Endometrium (tissue), 2 donors: ENCODE results near the gene PALLD.
A peak's percentile ranks its signal among the peaks of the same experiment; 100 is the strongest.
"Not testable (repeated sequence)": the region's sequence is repeated elsewhere in the genome, so short reads cannot be mapped to it uniquely, and the experiment has no call there.

ENCODE experiments used
- FAIRE-seq: peaks from 2 replicates; lab custom pipeline; 2012; peaks lifted over from hg19 to GRCh38; lab: Jason Lieb, UNC
- donor health status: control.
- donor health status: control.

PALLD gene

DNA sequence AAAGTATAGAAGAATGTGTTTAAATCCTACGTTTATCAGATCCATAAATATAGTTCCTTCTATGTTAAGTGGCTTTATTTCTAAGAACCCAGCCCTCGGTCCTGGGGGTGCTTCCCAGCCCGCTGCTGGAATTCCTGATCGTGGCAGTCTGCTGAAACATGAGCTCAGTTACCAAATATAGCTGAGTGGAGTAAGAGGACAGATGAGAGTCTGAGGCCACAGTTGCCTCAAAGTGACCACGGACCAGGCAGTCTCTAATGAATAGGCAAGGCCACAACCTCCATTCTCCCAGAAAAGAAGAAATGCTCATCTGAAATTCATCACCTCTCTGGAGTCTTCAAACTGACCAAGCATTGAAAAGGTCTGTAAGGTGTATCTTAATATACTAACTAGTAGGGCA, at the start of gene PALLD:
Gene PALLD (plus strand): TSS at position 219 of the 400 bp plus-strand sequence.
- FAIRE-seq = no peak

DNA sequence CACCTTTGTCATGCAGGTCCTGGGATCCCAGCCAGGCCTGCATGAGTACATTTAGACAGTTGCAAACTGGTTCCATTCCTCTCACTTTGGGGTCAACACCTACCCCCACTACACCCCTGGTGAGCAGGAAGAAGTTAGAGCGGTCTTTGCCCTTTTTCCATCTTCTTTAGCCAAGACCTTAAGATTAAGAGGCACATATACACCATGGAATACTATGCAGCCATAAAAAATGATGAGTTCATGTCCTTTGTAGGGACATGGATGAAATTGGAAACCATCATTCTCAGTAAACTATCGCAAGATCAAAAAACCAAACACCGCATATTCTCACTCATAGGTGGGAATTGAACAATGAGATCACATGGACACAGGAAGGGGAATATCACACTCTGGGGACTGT, 47.8 kb upstream of the PALLD start:
- FAIRE-seq = not testable (repeated sequence)

DNA sequence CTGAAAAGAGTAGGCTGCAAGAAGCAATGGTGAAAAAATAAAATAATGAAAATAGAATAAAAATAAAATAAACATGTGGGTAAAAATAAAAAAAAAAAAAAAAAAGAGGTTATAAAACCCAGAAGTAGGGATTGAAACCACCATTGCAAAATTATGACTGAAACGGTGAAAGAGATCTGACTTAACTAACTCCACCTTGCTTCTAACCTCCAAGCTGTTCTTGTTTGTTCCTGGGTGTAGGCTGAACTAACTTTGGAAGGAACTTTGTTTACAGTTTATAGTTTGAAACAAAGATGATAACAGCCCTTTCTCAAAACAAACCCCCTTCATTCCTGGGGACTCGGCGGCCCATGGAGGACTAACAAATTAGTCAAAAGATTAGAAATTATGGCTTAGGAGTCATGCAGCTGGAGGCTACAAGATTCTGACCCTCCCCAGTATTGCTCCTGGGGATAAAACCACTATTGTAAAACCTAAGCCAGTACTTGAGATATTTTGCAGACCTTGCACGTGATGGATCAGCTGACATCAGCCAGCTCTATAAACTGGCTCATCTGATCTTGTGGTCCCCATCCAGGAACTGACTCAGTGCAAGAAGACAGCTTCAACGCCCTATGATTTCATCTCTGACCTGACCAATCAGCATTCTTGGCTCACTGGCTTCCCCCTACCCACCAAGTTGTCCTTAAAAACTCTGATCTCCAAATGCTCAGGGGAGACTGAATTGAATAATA, 47.0 kb upstream of the PALLD start:
- peak; percentile 100 for FAIRE-seq

DNA sequence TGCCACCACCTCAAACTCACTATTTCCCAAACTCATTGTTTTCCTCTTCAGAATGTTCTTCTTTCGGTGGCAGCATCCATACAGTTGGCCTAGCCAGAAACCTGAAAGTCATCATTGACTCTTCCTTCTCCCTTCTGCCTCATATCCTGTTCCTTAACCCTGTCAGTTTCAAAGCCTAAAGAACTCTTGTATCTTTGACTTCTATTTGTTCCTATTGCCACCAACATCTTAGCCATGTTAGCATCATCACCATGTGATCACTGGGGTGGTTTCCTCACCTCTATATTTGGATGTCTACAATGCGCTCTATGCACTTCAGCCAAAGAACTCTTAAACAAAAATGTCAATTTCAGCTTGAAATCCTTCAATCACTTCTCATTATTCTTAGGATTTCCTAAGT, 45.5 kb upstream of the PALLD start:
- FAIRE-seq = no peak

GRCh38 chr4:168451744-168452390, 45.0 kb upstream of the PALLD start:
- FAIRE-seq = no peak

GRCh38 chr4:168453146-168453545, 43.7 kb upstream of the PALLD start:
- FAIRE-seq = no peak

DNA sequence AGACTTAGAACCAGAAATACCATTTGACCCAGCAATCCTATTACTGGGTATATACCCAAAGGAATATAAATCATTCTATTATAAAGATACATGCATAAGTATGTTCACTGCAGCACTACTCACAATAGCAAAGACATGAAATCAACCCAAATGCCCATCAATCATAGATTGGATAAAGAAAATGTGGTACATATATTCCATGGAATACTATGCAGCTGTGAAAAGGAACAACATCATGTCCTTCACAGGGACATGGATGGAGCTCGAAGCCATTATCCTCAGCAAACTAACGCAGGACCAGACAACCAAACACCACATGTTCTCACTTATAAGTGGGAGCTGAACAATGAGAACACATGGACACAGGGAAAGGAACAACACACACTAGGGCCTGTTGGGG, 38.6 kb upstream of the PALLD start:
- not testable (repeated sequence) for FAIRE-seq

GRCh38 chr4:168461821-168462220, 35.0 kb upstream of the PALLD start:
- FAIRE-seq = no peak

- no peak for FAIRE-seq
These were observed 23.9 kb upstream of the PALLD start for GRCh38 chr4:168472920-168473319.

GRCh38 chr4:168474660-168475320, 22.1 kb upstream of the PALLD start:
- FAIRE-seq = no peak

DNA sequence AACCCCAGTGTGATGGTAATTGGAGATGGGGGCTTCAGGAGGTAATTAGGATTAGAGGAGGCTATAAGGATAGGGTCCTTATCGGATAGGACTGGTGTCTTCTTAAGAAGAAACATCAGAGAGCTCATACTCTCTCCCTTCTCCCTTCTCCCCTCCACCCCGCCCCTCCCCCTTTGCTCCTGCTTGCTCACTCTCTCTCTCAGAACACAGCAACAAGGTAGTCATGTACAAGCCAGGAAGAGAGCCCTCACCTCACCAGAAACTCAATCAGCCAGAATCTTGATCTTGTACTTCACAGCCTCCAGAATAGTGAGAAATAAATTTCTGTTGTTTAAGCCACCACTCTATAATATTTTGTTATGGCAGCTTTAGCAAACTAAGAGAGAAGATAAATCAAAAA, 21.1 kb upstream of the PALLD start:
- FAIRE-seq = no peak

- no peak for FAIRE-seq
These were observed 18.0 kb upstream of the PALLD start for GRCh38 chr4:168478868-168479267.

- peak; percentile 8 for FAIRE-seq
These were observed 15.8 kb upstream of the PALLD start for GRCh38 chr4:168480931-168481611.

- no peak for FAIRE-seq
These were observed 13.0 kb upstream of the PALLD start for GRCh38 chr4:168483811-168484210.

GRCh38 chr4:168484626-168485025, 12.2 kb upstream of the PALLD start:
- no peak for FAIRE-seq

- FAIRE-seq = no peak
These were observed 11.5 kb upstream of the PALLD start for GRCh38 chr4:168485156-168485910.

DNA sequence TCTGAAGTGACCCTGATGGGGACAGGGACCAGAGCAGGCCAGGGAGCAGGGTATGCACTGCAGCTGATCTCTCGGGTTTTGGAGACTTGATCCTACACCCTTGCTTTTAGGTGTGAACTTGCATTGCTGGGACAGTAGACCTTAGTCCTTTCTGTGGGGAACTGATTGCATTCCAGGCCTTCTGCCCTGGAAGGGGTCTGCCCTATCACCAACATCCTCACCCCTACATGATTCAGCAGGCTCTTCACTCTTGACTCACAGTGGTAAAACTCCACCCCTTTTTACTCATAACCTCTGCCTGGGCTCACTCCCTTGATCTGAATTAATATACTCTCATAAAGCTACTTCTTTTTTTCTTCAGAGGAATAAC, 10.0 kb upstream of the PALLD start:
- FAIRE-seq = no peak

GRCh38 chr4:168487282-168488035, 9.4 kb upstream of the PALLD start:
- FAIRE-seq = no peak

- FAIRE-seq = no peak
These were observed 8.0 kb upstream of the PALLD start for GRCh38 chr4:168488869-168489274.

GRCh38 chr4:168489616-168490015, 7.2 kb upstream of the PALLD start:
- FAIRE-seq = no peak

- no peak for FAIRE-seq
These were observed 6.1 kb upstream of the PALLD start for GRCh38 chr4:168490711-168491110.
